Keratinocyte (primary cell): ENCODE data around the gene IGFBP4. TPM values are rescaled to one million over a fixed set of nuclear protein-coding genes. Genes with fewer than 3 reads are reported as not detected.

Source experiments
- DNase-seq: peaks from one replicate; pipeline ENCODE4 v3.0.0-alpha.2; 2011; ENCODE audit warnings: low read depth, missing footprints, low spot score
- FAIRE-seq: peaks from 2 replicates; lab custom pipeline; 2011; peaks lifted over from hg19 to GRCh38; lab: Jason Lieb, UNC
- H2AFZ ChIP-seq: 2 replicates; pipeline ENCODE4 v1.6.0; 2012; ENCODE audit warnings: low read length, control low read depth, inconsistent platforms; ENCODE audit not compliant: control insufficient read depth
- H3K27ac ChIP-seq: 2 replicates; pipeline ENCODE4 v1.5.1; 2011; ENCODE audit warnings: low read length; ENCODE audit not compliant: control insufficient read depth, insufficient read depth
- H3K27me3 ChIP-seq: 3 replicates; pipeline ENCODE4 v1.6.0; 2011; ENCODE audit warnings: low read length; ENCODE audit not compliant: control insufficient read depth, insufficient read depth; ENCODE audit errors: extremely low read depth
- H3K36me3 ChIP-seq, 2 experiments: 2 replicates in 1 of 2; 3 replicates in 1 of 2; pipeline ENCODE4 v1.5.1; 2011; ENCODE audit warnings: low read length in 2 of 2, mild to moderate bottlenecking in 1 of 2; ENCODE audit not compliant: control insufficient read depth in 2 of 2, insufficient read depth in 2 of 2; ENCODE audit errors: extremely low read depth in 1 of 2
- H3K4me1 ChIP-seq: 3 replicates; pipeline ENCODE4 v1.5.1; 2011; ENCODE audit warnings: low read length; ENCODE audit not compliant: control insufficient read depth, insufficient read depth; ENCODE audit errors: extremely low read depth
- H3K4me2 ChIP-seq: 3 replicates; pipeline ENCODE4 v1.6.0; 2011; ENCODE audit warnings: low read depth, low read length; ENCODE audit not compliant: control insufficient read depth, insufficient read depth; ENCODE audit errors: extremely low read depth
- H3K4me3 ChIP-seq, 3 experiments: fragments of 200-600 bp in 1 of 3; sonication (generic) in 1 of 3; 2 replicates in 2 of 3; 3 replicates in 1 of 3; pipeline ENCODE4 v1.5.1; 2011 to 2016; ENCODE audit warnings: low read length in 3 of 3, mild to moderate bottlenecking in 3 of 3, control low read depth in 2 of 3, inconsistent platforms in 1 of 3, low read depth in 1 of 3, mixed read lengths in 1 of 3, mixed run types in 1 of 3, moderate library complexity in 1 of 3; ENCODE audit not compliant: control insufficient read depth in 2 of 3, insufficient read depth in 2 of 3; ENCODE audit errors: extremely low read depth in 1 of 3
- H3K79me2 ChIP-seq: 2 replicates; pipeline ENCODE4 v1.6.0; 2012; ENCODE audit warnings: low read length; ENCODE audit not compliant: control insufficient read depth, insufficient read depth
- H3K9ac ChIP-seq: 3 replicates; pipeline ENCODE4 v1.6.0; 2011; ENCODE audit warnings: low read length; ENCODE audit not compliant: control insufficient read depth, insufficient read depth; ENCODE audit errors: extremely low read depth
- H3K9me1 ChIP-seq: 3 replicates; pipeline ENCODE4 v1.6.0; 2011; ENCODE audit warnings: low read length; ENCODE audit not compliant: control insufficient read depth, insufficient read depth; ENCODE audit errors: extremely low read depth
- H3K9me3 ChIP-seq: 2 replicates; pipeline ENCODE4 v1.5.1; 2012; ENCODE audit warnings: low read depth, low read length; ENCODE audit not compliant: control insufficient read depth
- H4K20me1 ChIP-seq: 3 replicates; pipeline ENCODE4 v1.6.0; 2011; ENCODE audit warnings: low read length; ENCODE audit not compliant: control insufficient read depth, insufficient read depth; ENCODE audit errors: extremely low read depth
- EZH2 ChIP-seq: IDR thresholded peaks from one replicate; pipeline ENCODE4 v1.6.1; 2012; ENCODE audit warnings: inconsistent platforms, mild to moderate bottlenecking, low read length, moderate library complexity
- dilution Hi-C: fragments of 300-500 bp; cut with MboI; formaldehyde crosslinking; loops from one replicate; pipeline ENCODE4 v1.7.0; 2020; ENCODE audit warnings: low sequenced_read_pairs; ENCODE audit not compliant: extremely low pct_ligation_motif_present
- polyA plus RNA-seq, 5 experiments: library from polyadenylated mRNA; depleted of rRNA in 3 of 5; stranded (reverse) in 3 of 5; stranded (forward) in 1 of 5; unstranded in 1 of 5; fragments of >200 nt; gene quantifications; 1 replicate in 1 of 5; 2 replicates in 3 of 5; 3 replicates in 1 of 5; pipeline versions ENCODE4 v1.2.1 to v1.2.3, GENCODE V29; 2011 to 2012; ENCODE audit warnings: missing spikeins in 2 of 5, low read depth in 1 of 5, low replicate concordance in 1 of 5
- TF ChIP-seq, protein P1 (sequence below), 3 experiments: IDR thresholded peaks in 1 of 3; conservative IDR thresholded peaks in 1 of 3; optimal IDR thresholded peaks in 1 of 3; 2 replicates in 2 of 3; 3 replicates in 1 of 3; pipeline versions ENCODE3 to v1.5.1; 2011; ENCODE audit warnings: low read length in 3 of 3, mild to moderate bottlenecking in 3 of 3, moderate library complexity in 2 of 3, control low read depth in 1 of 3, inconsistent platforms in 1 of 3; ENCODE audit not compliant: insufficient read depth in 2 of 3; ENCODE audit errors: extremely low read depth in 1 of 3

Gene IGFBP4
- polyA plus RNA-seq, 1 donor (not counting 4 experiments of a cell fraction or from before 2014, with no cell fraction given): 6.0 TPM

- Histone ChIP-seq H3K36me3 (no peaks in the 10 kb centered on the region), H2AFZ (no peak overlapping the region), H4K20me1 (no peaks in the 10 kb centered on the region), H3K9ac (no peak overlapping the region), H3K9me3 (no peaks in the 10 kb centered on the region), H3K27ac (no peak overlapping the region), H3K4me3 (no peak overlapping the region), H3K79me2 (no peaks in the 10 kb centered on the region), H3K27me3 (peaks cover 51% of the 10 kb centered on the region), H3K4me2 (no peak overlapping the region), H3K4me1 (peaks cover 16% of the 10 kb centered on the region), H3K9me1 (no peaks in the 10 kb centered on the region)
- TF ChIP-seq, protein P1, sequence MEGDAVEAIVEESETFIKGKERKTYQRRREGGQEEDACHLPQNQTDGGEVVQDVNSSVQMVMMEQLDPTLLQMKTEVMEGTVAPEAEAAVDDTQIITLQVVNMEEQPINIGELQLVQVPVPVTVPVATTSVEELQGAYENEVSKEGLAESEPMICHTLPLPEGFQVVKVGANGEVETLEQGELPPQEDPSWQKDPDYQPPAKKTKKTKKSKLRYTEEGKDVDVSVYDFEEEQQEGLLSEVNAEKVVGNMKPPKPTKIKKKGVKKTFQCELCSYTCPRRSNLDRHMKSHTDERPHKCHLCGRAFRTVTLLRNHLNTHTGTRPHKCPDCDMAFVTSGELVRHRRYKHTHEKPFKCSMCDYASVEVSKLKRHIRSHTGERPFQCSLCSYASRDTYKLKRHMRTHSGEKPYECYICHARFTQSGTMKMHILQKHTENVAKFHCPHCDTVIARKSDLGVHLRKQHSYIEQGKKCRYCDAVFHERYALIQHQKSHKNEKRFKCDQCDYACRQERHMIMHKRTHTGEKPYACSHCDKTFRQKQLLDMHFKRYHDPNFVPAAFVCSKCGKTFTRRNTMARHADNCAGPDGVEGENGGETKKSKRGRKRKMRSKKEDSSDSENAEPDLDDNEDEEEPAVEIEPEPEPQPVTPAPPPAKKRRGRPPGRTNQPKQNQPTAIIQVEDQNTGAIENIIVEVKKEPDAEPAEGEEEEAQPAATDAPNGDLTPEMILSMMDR (optimal IDR thresholded peaks at IDR 0.05 in 1 of 3, IDR thresholded peaks at IDR 0.05 in 1 of 3, conservative IDR thresholded peaks at IDR 0.05 in 1 of 3; ENCODE audit: extremely low read depth in 1 of 3, insufficient read depth in 2 of 3, low read length in 3 of 3): no peak
- TF ChIP-seq EZH2: no peak
- no peak for FAIRE-seq
- dilution Hi-C loops: no loop called here
- no peak for DNase-seq
Observed at GRCh38 chr17:40448639-40449261, 5.5 kb downstream of the IGFBP4 start.

GRCh38 chr17:40450175-40450574 is 6.9 kb downstream of the IGFBP4 start:
- Histone ChIP-seq H3K9ac (no peak overlapping the region), H3K4me3 (no peak overlapping the region), H3K36me3 (no peaks in the 10 kb centered on the region), H3K4me1 (peaks cover 17% of the 10 kb centered on the region), H3K9me3 (no peaks in the 10 kb centered on the region), H2AFZ (no peak overlapping the region), H3K9me1 (no peaks in the 10 kb centered on the region), H3K27me3 (peaks cover 39% of the 10 kb centered on the region), H3K79me2 (no peaks in the 10 kb centered on the region), H3K4me2 (no peak overlapping the region), H4K20me1 (no peaks in the 10 kb centered on the region), H3K27ac (no peak overlapping the region)
- DNase-seq (no peak), FAIRE-seq (peak; percentile 44)
- TF ChIP-seq, protein P1 (optimal IDR thresholded peaks at IDR 0.05 in 1 of 3, IDR thresholded peaks at IDR 0.05 in 1 of 3, conservative IDR thresholded peaks at IDR 0.05 in 1 of 3; ENCODE audit: extremely low read depth in 1 of 3, insufficient read depth in 2 of 3, low read length in 3 of 3): peak; percentile 70 to 74 (median 73)
- no peak for TF ChIP-seq EZH2
- dilution Hi-C loops: no loop called here
